IMR-90 (cell line): Measurements from ENCODE around the gene RNF17. TPM values are rescaled to one million over a fixed set of nuclear protein-coding genes. Genes with fewer than 3 reads are reported as not detected.

Experiments used
- ATAC-seq: fragments of 200-7000 bp; cut with Tn5 transposase; 2 replicates; pipeline ENCODE4 v1.9.1; 2020; ENCODE audit warnings: low read depth, mild to moderate bottlenecking, moderate library complexity
- BruUV-seq: library from RNA; stranded (reverse); fragments of 400-500 nt; replicated peaks from 2 replicates; lab custom pipeline; 2021; lab: Mats Ljungman, UMichigan
- CTCF ChIA-PET: fragments of 300-600 bp; formaldehyde crosslinking; extraction: SDS; loops from one replicate; lab custom pipeline; 2021; ENCODE audit warnings: antibody characterized with exemption; lab: Yijun Ruan, JAX
- POLR2A ChIA-PET: fragments of 300-600 bp; sonication (Branson Sonifier 250); formaldehyde crosslinking; loops from one replicate; lab custom pipeline; 2022; ENCODE audit warnings: antibody characterized with exemption; ENCODE audit not compliant: unreplicated experiment; lab: Charles Lee
- DNase-seq: peaks from one replicate; pipeline ENCODE4 v3.0.0; 2013
- H2AFZ ChIP-seq: replicated peaks from 2 replicates; pipeline ENCODE3; 2013; ENCODE audit warnings: low read length, mild to moderate bottlenecking; ENCODE audit not compliant: poor library complexity
- H2AK5ac ChIP-seq: 2 replicates; pipeline ENCODE4 v1.6.1; 2013; ENCODE audit warnings: low read depth, low read length, inconsistent platforms
- H2AK9ac ChIP-seq: replicated peaks from 2 replicates; pipeline ENCODE3; 2013; ENCODE audit warnings: mild to moderate bottlenecking, low read depth, low read length, moderate library complexity; ENCODE audit not compliant: poor library complexity
- H2BK120ac ChIP-seq: 2 replicates; pipeline ENCODE4 v1.6.1; 2013; ENCODE audit warnings: low read depth, low read length, inconsistent platforms
- H2BK15ac ChIP-seq: 3 replicates; pipeline ENCODE4 v1.6.1; 2013; ENCODE audit warnings: low read depth, low read length, inconsistent platforms
- H2BK20ac ChIP-seq: 2 replicates; pipeline ENCODE4 v1.6.1; 2013; ENCODE audit warnings: low read depth, mild to moderate bottlenecking, inconsistent platforms, low read length, moderate library complexity
- H2BK5ac ChIP-seq: 2 replicates; pipeline ENCODE4 v1.6.1; 2013; ENCODE audit warnings: mild to moderate bottlenecking, low read depth, low read length, inconsistent platforms; ENCODE audit not compliant: poor library complexity, severe bottlenecking
- H3K14ac ChIP-seq: replicated peaks from 2 replicates; pipeline ENCODE4 v1.6.1; 2013; ENCODE audit warnings: low read depth, low read length, inconsistent platforms
- H3K18ac ChIP-seq: 2 replicates; pipeline ENCODE4 v1.6.1; 2013; ENCODE audit warnings: low read depth, low read length, control low read depth
- H3K23ac ChIP-seq: 2 replicates; pipeline ENCODE4 v1.6.1; 2013; ENCODE audit warnings: low read depth, low read length, inconsistent platforms
- H3K27ac ChIP-seq: 2 replicates; pipeline ENCODE4 v1.5.1; 2013; ENCODE audit warnings: mild to moderate bottlenecking, control low read depth, low read length; ENCODE audit not compliant: insufficient read depth
- H3K27me3 ChIP-seq: 2 replicates; pipeline ENCODE4 v1.6.1; 2013; ENCODE audit warnings: low read length; ENCODE audit not compliant: control insufficient read depth, insufficient read depth
- H3K36me3 ChIP-seq: 2 replicates; pipeline ENCODE4 v1.6.1; 2013; ENCODE audit warnings: low read length, mixed read lengths; ENCODE audit not compliant: control insufficient read depth, insufficient read depth
- H3K4ac ChIP-seq: 2 replicates; pipeline ENCODE4 v1.6.1; 2013; ENCODE audit warnings: low read depth, low read length, inconsistent platforms
- H3K4me1 ChIP-seq: 2 replicates; pipeline ENCODE4 v1.6.1; 2013; ENCODE audit warnings: low read length, mixed read lengths; ENCODE audit not compliant: control insufficient read depth, insufficient read depth
- H3K4me2 ChIP-seq: 2 replicates; pipeline ENCODE4 v1.6.1; 2013; ENCODE audit warnings: low read depth, mild to moderate bottlenecking, control low read depth, low read length, moderate library complexity
- H3K4me3 ChIP-seq: 2 replicates; pipeline ENCODE4 v1.5.1; 2013; ENCODE audit warnings: low read depth, mild to moderate bottlenecking, control low read depth, low read length, moderate library complexity; ENCODE audit not compliant: insufficient read depth
- H3K56ac ChIP-seq: 2 replicates; pipeline ENCODE4 v1.6.1; 2013; ENCODE audit warnings: low read length, inconsistent platforms; ENCODE audit not compliant: insufficient read depth; ENCODE audit errors: extremely low read depth
- H3K79me1 ChIP-seq, 2 experiments: 2 replicates each; pipeline ENCODE4 v1.6.1; 2013; ENCODE audit warnings: low read length in 2 of 2, inconsistent platforms in 1 of 2, low read depth in 1 of 2
- H3K9ac ChIP-seq: 2 replicates; pipeline ENCODE4 v1.6.1; 2013; ENCODE audit warnings: low read depth, low read length, control low read depth
- H3K9me1 ChIP-seq: 2 replicates; pipeline ENCODE4 v1.6.1; 2013; ENCODE audit warnings: low read length, inconsistent platforms; ENCODE audit not compliant: insufficient read depth
- H3K9me3 ChIP-seq: 2 replicates; pipeline ENCODE4 v1.6.1; 2013; ENCODE audit warnings: low read length; ENCODE audit not compliant: control insufficient read depth, insufficient read depth
- H4K20me1 ChIP-seq: 2 replicates; pipeline ENCODE4 v1.6.1; 2013; ENCODE audit warnings: low read length, inconsistent platforms; ENCODE audit not compliant: insufficient read depth
- H4K5ac ChIP-seq: 2 replicates; pipeline ENCODE4 v1.6.1; 2013; ENCODE audit warnings: mild to moderate bottlenecking, low read depth, low read length, control low read depth
- H4K8ac ChIP-seq, 2 experiments: 2 replicates each; pipeline ENCODE4 v1.6.1; 2013; ENCODE audit warnings: low read depth in 2 of 2, low read length in 2 of 2, control low read depth in 1 of 2, inconsistent platforms in 1 of 2
- H4K91ac ChIP-seq: 2 replicates; pipeline ENCODE4 v1.6.1; 2013; ENCODE audit warnings: low read depth, low read length, inconsistent platforms; ENCODE audit not compliant: insufficient read depth
- WGBS, 2 experiments: methylation state at CpG; one replicate each; pipeline versions ENCODE4 v1.1.5 to v1.1.7; 2013; ENCODE audit warnings: missing lambda C conversion rate in 2 of 2; ENCODE audit not compliant: insufficient read length in 1 of 2; ENCODE audit errors: extremely low coverage in 2 of 2; 5-methylcytosine and 5-hydroxymethylcytosine counted together
- dilution Hi-C: fragments of 300-500 bp; cut with HindIII; formaldehyde crosslinking; loops from one replicate; pipeline ENCODE4 v1.14.3; 2018; ENCODE audit warnings: low sequenced_read_pairs; ENCODE audit not compliant: unreplicated experiment
- in situ Hi-C: fragments of 300-500 bp; cut with MboI; formaldehyde crosslinking; loops from 3 replicates; pipeline ENCODE4 v1.14.3; 2019; ENCODE audit warnings: low sequenced_read_pairs, inconsistent platforms, mixed read lengths
- intact Hi-C: fragments of 100-400 bp; cut with micrococcal nuclease; formaldehyde crosslinking; loops from 2 replicates; pipeline ENCODE4 v1.10.0; 2022
- polyA plus RNA-seq, 3 experiments: library from polyadenylated mRNA; depleted of rRNA; stranded (reverse); fragments of >200 nt; gene quantifications; 2 replicates each; pipeline ENCODE4 v1.2.3, GENCODE V29; 2012; ENCODE audit warnings: low replicate concordance in 1 of 3
- total RNA-seq: library from RNA; depleted of rRNA; stranded (reverse); fragments of >200 nt; gene quantifications from 2 replicates; pipeline ENCODE4 v1.2.3, GENCODE V29; 2012
- TF ChIP-seq, protein P1 (sequence below): fragments of 150-350 bp; IDR thresholded peaks from 2 replicates; pipeline ENCODE4 v1.6.1; 2017; ENCODE audit warnings: mild to moderate bottlenecking, antibody characterized with exemption, low read length, low read depth

The RNF17 gene
- total and polyA plus RNA-seq, 2 of the 4 experiments (the other 2 are of a cell fraction): 0.03 to 0.18 TPM

DNA sequence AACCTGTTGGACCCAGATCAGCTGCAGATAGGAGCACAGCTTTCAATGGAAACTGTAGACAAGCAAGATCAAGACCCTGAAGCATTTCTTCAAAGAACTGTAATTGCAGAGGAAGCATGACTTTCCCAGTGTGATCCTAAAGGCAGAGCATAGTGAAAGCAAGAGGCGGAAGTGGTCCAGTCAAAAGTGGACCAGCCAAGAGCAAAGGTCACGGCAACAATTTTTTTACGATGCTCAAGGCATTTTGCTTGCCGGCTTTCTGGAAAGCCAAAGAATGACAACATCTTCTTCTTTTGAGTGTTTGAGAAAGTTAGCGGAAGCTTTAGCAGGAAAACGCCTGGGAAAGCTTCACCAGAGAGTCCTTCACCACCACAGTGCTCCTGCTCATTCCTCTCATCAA is 111.6 kb downstream of the RNF17 start:
- H3K56ac ChIP-seq: no peak overlapping the region
- no peak overlapping the region for H2AK5ac ChIP-seq
- no peaks in the 10 kb centered on the region for H4K20me1 ChIP-seq
- H3K4me2 ChIP-seq: no peak overlapping the region
- H3K4me1 ChIP-seq: no peaks in the 10 kb centered on the region
- H3K23ac ChIP-seq: no peak overlapping the region
- BruUV-seq: no TSS peak
- H4K5ac ChIP-seq: no peak overlapping the region
- CTCF ChIA-PET: no interaction called here
- no peak overlapping the region for H4K8ac ChIP-seq
- no peaks in the 10 kb centered on the region for H3K79me1 ChIP-seq
- H2BK120ac ChIP-seq: no peak overlapping the region
- no peak overlapping the region for H3K4ac ChIP-seq
- ATAC-seq (no peak), DNase-seq (no peak)
- no peaks in the 10 kb centered on the region for H3K27me3 ChIP-seq
- H3K14ac ChIP-seq: no peak overlapping the region
- no peak overlapping the region for H2BK20ac ChIP-seq
- POLR2A ChIA-PET: no interaction called here
- no peak overlapping the region for H4K91ac ChIP-seq
- H3K9me3 ChIP-seq: no peaks in the 10 kb centered on the region
- no peak overlapping the region for H2AFZ ChIP-seq
- H2BK15ac ChIP-seq: no peak overlapping the region
- no peak overlapping the region for H3K4me3 ChIP-seq
- 100% methylated on average over 1 of the region's 6 CpGs; no CpG with 5 or more reads in 1 of the 2 experiments for WGBS, 2 experiments
- dilution Hi-C loops (no loop called here), in situ Hi-C loops (no loop called here), intact Hi-C loops (no loop called here)
- TF ChIP-seq, protein P1, sequence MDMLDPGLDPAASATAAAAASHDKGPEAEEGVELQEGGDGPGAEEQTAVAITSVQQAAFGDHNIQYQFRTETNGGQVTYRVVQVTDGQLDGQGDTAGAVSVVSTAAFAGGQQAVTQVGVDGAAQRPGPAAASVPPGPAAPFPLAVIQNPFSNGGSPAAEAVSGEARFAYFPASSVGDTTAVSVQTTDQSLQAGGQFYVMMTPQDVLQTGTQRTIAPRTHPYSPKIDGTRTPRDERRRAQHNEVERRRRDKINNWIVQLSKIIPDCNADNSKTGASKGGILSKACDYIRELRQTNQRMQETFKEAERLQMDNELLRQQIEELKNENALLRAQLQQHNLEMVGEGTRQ: no peak
- H2BK5ac ChIP-seq: no peak overlapping the region
- H3K9me1 ChIP-seq: no peaks in the 10 kb centered on the region
- H3K27ac ChIP-seq: no peak overlapping the region
- no peaks in the 10 kb centered on the region for H3K36me3 ChIP-seq
- H3K18ac ChIP-seq: no peak overlapping the region
- H3K9ac ChIP-seq: no peak overlapping the region
- H2AK9ac ChIP-seq: no peak overlapping the region
